Right lobe of liver (tissue), 6 donors: ENCODE results near the gene TMEM119. TPM values are rescaled to one million over a fixed set of nuclear protein-coding genes. Genes with fewer than 3 reads are reported as not detected.

Experiments used
- ATAC-seq, 4 donors: fragments of 200-7000 bp; cut with Tn5 transposase; one replicate each; pipeline ENCODE4 v1.9.1; 2020; ENCODE audit warnings: mild to moderate bottlenecking in 4 of 4, moderate library complexity in 4 of 4
- DNase-seq, 3 donors: peaks; one replicate each; pipeline ENCODE4 v3.0.0-alpha.2; 2020
- H3K27ac ChIP-seq, 3 donors: fragments of 200-600 bp; one replicate each; pipeline ENCODE4 v1.8.0; 2022
- H3K27me3 ChIP-seq, 2 donors: fragments of 200-600 bp; one replicate each; pipeline ENCODE4 v1.8.0; 2022
- H3K36me3 ChIP-seq, 4 donors: fragments of 200-600 bp; sonication (generic) in 1 of 4; one replicate each; pipeline versions ENCODE4 v1.5.1 to v1.8.0; 2017 to 2022; ENCODE audit warnings: control low read depth in 1 of 4
- H3K4me1 ChIP-seq, 4 donors: fragments of 200-600 bp; sonication (generic) in 1 of 4; one replicate each; pipeline versions ENCODE4 v1.5.1 to v1.8.0; 2017 to 2022; ENCODE audit warnings: control low read depth in 1 of 4
- H3K4me3 ChIP-seq, 3 donors: fragments of 200-600 bp; one replicate each; pipeline ENCODE4 v1.8.0; 2022
- H3K9me3 ChIP-seq, 4 donors: fragments of 200-600 bp; sonication (generic) in 1 of 4; one replicate each; pipeline versions ENCODE4 v1.5.1 to v1.8.0; 2017 to 2022; ENCODE audit warnings: control low read depth in 1 of 4
- POLR2A ChIP-seq: fragments of 450-650 bp; IDR thresholded peaks from one replicate; pipeline ENCODE4 v1.6.1; 2017; ENCODE audit warnings: antibody characterized with exemption, mild to moderate bottlenecking
- WGBS: methylation state at CpG from one replicate; pipeline ENCODE4 v1.1.6; 2018; ENCODE audit warnings: low coverage, low lambda C conversion rate; ENCODE audit not compliant: insufficient coverage; ENCODE audit errors: missing lambda C conversion rate; 5-methylcytosine and 5-hydroxymethylcytosine counted together
- intact Hi-C, 2 donors: fragments of 100-400 bp; cut with DNase I; formaldehyde crosslinking; loops; one replicate each; pipeline versions ENCODE4 v1.11.2 to v1.14.1; 2022
- long read RNA-seq: library from polyadenylated mRNA; unstranded; transcript quantifications from one replicate; pipeline ENCODE4 v2.0.0, GENCODE V29; 2019
- total RNA-seq, 6 experiments: library from RNA; depleted of rRNA in 2 of 6; stranded (reverse); fragments of >200 nt in 2 of 6; fragmentation: NEBNext Ultra II Directional in 3 of 6; extraction: Animal tissue kit (Norgen Biotek cat#: 25700) in 3 of 6; gene quantifications; one replicate each; pipeline versions ENCODE4 v1.1.0 to v1.2.4, GENCODE V29; 2016 to 2023
- TF ChIP-seq, protein P1 (sequence below), 4 donors: fragments of 200-600 bp in 3 of 4; fragments of 450-650 bp in 1 of 4; IDR thresholded peaks; one replicate each; pipeline versions ENCODE4 v1.5.1 to v1.8.0; 2016 to 2022; ENCODE audit warnings: antibody characterized with exemption in 4 of 4, mild to moderate bottlenecking in 2 of 4
- donor health status: DM: no; HTN: yes; CAD: no.
- donor health status: DM: no; HTN: no; CAD: no.
- donor health status: DM: no; HTN: no; CAD: no.
- donor health status: DM: no; HTN: yes; CAD: no.
- donor health status: DM: no; HTN: yes; CAD: no.

Gene TMEM119, protein sequence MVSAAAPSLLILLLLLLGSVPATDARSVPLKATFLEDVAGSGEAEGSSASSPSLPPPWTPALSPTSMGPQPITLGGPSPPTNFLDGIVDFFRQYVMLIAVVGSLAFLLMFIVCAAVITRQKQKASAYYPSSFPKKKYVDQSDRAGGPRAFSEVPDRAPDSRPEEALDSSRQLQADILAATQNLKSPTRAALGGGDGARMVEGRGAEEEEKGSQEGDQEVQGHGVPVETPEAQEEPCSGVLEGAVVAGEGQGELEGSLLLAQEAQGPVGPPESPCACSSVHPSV
- total RNA-seq, result under 1 TPM in 4 of 6 experiments, not detected in 2; 0.09 to 0.38 (median 0.22) TPM
- long read RNA-seq, result 0 reads

DNA sequence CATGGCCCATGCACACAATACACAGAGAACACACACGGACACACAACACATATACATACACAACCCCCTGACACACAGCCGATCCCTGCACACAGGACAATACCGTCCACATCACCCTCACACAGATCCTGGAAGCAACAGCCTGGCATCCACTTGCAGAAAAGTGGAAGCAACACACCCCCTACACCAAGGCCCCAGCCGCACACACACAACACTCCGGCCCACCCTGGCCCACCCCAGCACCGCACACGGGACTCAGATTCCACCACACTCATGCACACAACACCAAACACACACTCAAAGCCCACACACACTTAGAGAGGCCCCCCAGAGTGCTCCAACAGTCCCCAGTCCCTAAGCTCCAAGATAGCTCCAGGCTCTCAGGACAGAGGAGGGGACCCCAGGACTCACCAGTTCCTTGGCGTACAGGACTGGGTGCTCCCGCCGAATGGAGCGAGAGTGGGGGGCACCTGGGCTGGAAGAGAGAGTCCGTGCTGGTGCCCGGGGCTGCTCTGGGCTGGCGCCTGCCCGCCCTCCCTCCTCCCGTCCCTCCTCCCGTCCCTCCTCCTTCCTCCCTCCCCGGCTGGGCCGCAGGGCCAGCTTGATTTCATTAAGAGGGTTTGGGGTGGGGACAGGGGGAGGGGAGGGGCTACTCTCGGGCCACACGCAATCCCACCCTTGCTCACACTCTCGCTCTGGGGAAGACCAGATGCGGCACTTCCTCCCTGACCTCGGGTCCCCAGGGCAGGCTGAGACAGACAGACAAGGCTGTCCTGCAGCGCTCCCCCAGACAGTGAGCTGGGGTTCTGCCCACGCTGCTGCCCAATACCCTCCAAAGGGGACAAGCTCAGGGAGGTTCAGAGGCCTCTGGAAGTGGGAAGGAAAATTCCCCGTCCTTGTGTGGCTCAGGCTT lies at the start of gene TMEM119:
TSS of gene TMEM119 (minus strand) at position 526 of the 913 bp plus-strand sequence. CDS start 5,701 bp downstream, outside the sequence.
- H3K4me1 ChIP-seq, result no peaks in the 10 kb centered on the region
- no peaks in the 10 kb centered on the region for H3K36me3 ChIP-seq
- no peak within 1 kb of the TSS for H3K4me3 ChIP-seq
- DNase-seq (no peak), ATAC-seq (peak; percentile 21 to 42 (median 30))
- H3K27me3 ChIP-seq, result no peaks in the 10 kb centered on the region
- no peak for TF ChIP-seq POLR2A
- TF ChIP-seq, protein P1, sequence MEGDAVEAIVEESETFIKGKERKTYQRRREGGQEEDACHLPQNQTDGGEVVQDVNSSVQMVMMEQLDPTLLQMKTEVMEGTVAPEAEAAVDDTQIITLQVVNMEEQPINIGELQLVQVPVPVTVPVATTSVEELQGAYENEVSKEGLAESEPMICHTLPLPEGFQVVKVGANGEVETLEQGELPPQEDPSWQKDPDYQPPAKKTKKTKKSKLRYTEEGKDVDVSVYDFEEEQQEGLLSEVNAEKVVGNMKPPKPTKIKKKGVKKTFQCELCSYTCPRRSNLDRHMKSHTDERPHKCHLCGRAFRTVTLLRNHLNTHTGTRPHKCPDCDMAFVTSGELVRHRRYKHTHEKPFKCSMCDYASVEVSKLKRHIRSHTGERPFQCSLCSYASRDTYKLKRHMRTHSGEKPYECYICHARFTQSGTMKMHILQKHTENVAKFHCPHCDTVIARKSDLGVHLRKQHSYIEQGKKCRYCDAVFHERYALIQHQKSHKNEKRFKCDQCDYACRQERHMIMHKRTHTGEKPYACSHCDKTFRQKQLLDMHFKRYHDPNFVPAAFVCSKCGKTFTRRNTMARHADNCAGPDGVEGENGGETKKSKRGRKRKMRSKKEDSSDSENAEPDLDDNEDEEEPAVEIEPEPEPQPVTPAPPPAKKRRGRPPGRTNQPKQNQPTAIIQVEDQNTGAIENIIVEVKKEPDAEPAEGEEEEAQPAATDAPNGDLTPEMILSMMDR (IDR thresholded peaks at IDR 0.05), result no peak
- 38% methylated on average over 8 of the region's 27 CpGs for WGBS
- intact Hi-C loops, result no loop called here
- no peak within 1 kb of the TSS for H3K27ac ChIP-seq
- H3K9me3 ChIP-seq, result no peaks in the 10 kb centered on the region

DNA sequence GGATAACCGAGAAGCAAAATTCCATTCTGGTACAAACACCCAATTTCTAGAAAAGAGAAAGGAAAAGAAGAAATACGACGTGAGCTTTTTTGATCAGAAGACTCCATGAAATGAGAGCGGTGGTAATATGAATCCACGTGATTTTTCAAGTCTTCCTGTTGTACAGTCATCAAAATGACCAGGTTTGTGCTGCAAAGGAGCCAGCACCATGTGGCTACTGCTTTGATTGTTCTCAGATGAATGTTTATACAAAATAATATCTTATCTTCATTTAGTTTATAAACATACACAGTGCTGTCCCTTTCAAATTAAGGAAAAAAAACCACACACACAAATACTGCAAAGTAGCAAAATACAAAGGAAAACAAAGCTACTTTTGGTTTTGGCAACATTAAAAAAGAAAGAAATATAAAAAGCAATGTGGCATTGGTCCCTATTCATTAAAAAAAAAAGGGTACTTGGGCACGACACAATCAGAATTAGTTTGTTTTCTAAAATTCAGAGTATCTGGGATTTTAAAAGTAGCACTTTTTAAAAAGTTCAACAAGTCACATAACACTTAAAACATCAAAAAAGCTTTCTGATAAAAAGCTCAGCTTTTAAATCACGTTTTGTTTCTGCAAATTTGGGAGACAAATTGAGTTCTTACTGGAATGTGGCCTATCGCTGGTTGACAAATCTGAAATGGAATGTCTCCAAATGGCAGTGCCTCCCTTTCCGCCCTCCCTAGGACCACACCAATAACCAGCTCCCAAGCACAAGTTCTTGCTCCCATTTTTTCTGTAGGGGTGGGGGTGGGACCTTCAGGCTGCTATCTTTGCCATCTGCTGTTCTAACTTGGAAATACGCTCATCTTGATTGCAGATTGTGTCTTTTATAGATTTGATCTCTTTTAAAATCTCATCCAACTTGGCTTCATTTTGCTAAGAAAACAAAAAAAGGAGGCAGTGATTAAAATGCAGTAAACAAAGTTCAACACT lies 49.0 kb upstream of the TMEM119 start:
- TF ChIP-seq, protein P1 (IDR thresholded peaks at IDR 0.05), result no peak
- TF ChIP-seq POLR2A, result no peak
- intact Hi-C loops, result no loop called here
- 64% methylated on average over 10 of the region's 10 CpGs for WGBS
- H3K27ac ChIP-seq, result no peak overlapping the region
- H3K36me3 ChIP-seq, result peaks cover 0 to 26% (median 10%) of the 10 kb centered on the region in 4 donors
- peaks cover 0 to 15% (median 2%) of the 10 kb centered on the region in 4 donors for H3K4me1 ChIP-seq
- no peak overlapping the region for H3K4me3 ChIP-seq
- no peaks in the 10 kb centered on the region for H3K27me3 ChIP-seq
- ATAC-seq (no peak), DNase-seq (no peak)
- no peaks in the 10 kb centered on the region for H3K9me3 ChIP-seq

DNA sequence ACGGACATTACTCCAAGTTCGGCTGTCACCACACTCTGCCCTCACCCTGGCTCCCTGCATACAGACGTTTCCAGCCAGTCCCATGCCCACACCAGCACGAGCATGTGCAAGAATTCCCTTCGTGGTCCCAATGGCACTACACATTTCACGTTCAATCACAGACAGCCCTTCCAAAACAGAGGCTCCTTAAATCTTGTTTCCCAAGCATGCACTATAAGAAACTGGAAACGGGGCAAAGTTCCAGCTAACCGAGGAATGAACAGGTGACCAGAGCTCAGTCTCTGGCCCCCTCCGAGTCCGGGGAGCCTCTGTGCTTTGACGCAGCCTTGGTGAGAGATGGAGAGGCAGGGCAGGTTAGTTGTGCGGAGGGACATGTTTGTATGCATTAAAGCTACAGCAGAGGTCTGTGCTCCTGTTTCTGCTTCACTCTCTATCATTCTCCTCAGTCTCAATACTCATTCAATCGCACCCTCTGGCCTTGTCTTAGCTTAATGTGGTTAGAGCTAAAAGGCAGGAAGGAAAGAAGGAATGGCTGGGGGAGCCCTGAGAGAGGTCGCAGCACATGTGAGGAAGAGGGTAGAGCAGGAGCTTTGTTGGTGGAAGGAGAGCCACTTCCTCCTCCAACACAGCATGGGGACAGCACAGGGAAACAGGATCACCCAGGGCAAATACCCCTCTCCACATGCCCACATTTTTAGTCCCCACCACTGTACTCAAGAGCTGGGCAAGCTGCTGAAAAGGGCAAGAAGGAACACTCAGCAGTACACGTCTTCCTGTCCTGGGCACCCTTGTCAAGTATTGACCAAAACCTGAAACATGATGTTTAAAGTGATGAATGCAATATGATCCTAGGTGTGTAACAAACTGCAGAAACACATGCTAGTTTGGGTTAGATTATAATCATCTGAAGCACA lies 48.1 kb upstream of the TMEM119 start:
- Histone ChIP-seq H3K9me3 (no peaks in the 10 kb centered on the region), H3K36me3 (peaks cover 0 to 18% (median 5%) of the 10 kb centered on the region in 4 donors), H3K4me3 (no peak overlapping the region), H3K4me1 (peaks cover 0 to 15% (median 2%) of the 10 kb centered on the region in 4 donors), H3K27me3 (no peaks in the 10 kb centered on the region), H3K27ac (no peak overlapping the region)
- WGBS, result 84% methylated on average over 11 of the region's 15 CpGs
- no peak for DNase-seq
- intact Hi-C loops, result no loop called here
- no peak for TF ChIP-seq POLR2A
- TF ChIP-seq, protein P1 (IDR thresholded peaks at IDR 0.05), result no peak
- no peak for ATAC-seq
